ENCODE results near the gene GPR162.
"Not testable (repeated sequence)": the region's sequence is repeated elsewhere in the genome, so short reads cannot be mapped to it uniquely, and the experiment has no call there.

GPR162 gene

DNA sequence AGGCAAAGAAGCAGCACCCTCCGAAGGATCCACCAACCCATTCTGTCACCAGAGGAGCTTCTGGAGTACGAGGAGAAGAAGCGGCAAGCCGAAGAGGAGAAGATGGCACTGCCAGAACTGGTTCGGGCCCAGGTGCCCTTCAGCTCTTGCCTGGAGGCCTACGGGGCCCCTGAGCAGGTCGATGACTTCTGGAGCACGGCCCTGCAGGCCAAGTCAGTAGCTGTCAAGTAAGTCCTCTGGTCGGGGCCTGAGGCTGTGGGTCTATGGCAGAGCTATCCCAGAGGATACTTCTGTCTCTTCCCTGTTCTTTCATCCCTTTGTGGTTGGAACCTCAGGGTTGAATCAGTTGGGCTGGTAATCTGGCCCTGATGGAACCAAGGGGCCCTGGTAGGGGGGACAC lies 39.8 kb downstream of the GPR162 start:
- DNase-seq, result no peak

DNA sequence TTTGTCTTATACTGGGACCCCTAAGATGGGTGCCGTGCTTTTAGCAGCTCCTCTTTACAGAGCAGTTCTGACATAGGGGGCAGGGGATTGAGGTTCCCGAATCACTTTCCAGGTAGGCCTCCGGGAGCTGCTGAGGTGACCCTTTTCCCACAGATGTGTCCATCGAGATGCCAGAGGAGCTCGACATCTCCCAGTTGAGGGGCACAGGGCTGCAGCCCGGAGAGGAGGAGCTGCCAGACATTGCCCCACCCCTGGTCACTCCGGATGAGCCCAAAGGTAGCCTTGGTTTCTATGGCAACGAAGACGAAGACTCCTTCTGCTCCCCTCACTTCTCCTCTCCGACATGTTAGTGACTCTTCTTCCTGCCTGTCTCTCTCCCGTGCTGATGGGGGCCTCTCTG lies 41.4 kb downstream of the GPR162 start:
- no peak for DNase-seq

DNA sequence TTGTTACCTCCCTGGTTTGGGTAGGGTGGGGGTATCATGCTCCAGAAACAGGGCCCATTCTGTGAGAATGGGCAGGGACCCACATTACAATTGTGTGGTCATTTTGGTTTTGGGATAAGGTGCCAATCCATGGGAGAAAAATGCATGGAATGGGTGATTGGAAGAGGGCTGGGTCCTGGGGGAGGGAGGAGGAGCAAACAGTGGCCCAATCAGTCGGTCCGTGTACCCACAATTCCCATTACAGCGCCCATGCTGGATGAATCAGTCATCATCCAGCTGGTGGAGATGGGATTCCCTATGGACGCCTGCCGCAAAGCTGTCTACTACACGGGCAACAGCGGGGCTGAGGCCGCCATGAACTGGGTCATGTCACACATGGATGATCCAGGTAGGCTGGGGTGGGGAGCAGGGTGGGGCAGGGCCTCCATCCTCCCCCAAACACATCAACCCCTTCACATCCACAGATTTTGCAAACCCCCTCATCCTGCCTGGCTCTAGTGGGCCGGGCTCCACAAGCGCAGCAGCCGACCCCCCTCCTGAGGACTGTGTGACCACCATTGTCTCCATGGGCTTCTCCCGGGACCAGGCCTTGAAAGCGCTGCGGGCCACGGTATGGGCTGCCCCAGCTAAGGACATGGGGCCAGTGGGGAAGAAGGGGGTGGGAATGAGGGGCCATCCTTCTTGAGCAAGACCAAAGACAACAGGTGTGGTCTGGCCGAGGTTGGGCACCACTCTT lies 42.1 kb downstream of the GPR162 start:
- no peak for DNase-seq

DNA sequence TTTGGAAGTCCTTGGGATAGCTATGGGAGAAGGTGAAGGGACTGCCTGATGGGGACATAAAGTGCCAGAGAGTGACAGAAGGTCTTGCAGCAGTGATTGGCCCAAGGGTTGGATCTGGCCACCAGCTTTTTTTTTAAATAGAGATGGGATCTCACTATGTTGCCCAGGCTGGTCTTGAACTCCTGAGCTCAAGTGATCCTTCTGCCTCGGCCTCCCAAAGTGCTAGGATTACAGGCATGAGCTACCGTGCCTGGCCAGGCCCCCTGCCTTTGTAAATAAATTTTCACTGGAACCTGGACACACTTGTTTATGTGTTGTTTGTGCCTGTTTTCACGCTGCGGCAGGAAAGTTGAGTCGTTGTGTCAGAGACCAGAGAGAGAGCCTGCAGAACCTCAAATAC lies 43.7 kb downstream of the GPR162 start:
- DNase-seq, result not testable (repeated sequence)

DNA sequence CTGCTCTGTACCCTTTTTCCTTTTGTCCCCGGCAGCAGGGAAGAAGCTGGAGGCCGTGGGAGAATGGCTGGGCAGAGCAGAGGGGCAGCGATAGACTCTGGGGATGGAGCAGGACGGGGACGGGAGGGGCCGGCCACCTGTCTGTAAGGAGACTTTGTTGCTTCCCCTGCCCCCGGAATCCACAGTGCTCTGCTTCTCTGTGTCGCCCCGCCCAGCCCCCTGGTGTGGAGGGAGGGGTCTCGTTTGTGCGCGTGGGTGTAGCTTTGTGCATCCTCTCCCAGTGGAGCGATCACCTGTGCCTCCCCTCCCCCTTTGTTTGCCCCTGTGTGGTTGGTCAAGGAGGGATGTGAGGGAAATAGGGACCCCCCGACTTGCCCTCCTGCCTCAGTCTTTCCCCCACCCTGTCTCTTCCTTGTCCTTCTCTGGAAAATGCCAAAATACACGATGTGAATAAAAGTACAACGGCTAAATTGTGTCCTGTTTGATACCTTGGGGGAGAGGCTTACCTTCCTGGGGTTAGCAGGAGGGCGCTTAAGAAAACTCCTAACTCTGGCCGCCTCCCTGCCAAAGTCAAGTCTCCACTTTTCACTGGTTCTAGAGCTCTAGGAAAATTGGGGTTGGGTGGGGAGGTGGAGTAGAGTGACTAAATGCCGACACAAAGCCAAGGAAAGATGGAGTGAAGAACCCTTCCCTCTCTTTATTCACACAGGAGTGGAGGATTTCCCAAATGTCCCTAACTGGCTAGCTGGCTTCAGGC lies 44.7 kb downstream of the GPR162 start:
- DNase-seq, result no peak

DNA sequence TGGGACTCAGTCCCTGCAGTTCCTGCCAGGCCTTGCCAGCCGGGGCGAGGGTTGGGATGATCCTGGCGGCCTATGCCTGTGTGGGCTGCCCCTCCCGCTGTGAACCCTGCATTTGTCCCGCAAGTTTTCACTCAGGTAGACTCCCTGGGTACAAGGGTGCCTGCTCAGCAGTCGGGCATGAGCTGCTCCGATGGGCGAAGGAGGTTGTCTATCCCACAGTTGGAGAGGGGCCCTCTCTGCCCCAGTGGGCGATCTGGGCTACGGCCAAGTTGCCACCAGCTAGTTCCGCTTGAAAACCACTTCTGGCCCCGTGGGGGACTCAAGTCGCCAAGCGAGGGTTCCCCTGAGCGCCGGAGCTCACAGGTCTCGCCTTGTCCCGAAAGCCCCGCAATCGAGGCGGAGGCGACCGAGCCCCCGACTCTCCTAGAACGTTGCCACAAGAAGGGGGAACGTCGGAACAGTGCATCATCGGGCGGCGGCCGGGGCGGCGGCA lies 45.3 kb downstream of the GPR162 start:
- DNase-seq, result no peak

DNA sequence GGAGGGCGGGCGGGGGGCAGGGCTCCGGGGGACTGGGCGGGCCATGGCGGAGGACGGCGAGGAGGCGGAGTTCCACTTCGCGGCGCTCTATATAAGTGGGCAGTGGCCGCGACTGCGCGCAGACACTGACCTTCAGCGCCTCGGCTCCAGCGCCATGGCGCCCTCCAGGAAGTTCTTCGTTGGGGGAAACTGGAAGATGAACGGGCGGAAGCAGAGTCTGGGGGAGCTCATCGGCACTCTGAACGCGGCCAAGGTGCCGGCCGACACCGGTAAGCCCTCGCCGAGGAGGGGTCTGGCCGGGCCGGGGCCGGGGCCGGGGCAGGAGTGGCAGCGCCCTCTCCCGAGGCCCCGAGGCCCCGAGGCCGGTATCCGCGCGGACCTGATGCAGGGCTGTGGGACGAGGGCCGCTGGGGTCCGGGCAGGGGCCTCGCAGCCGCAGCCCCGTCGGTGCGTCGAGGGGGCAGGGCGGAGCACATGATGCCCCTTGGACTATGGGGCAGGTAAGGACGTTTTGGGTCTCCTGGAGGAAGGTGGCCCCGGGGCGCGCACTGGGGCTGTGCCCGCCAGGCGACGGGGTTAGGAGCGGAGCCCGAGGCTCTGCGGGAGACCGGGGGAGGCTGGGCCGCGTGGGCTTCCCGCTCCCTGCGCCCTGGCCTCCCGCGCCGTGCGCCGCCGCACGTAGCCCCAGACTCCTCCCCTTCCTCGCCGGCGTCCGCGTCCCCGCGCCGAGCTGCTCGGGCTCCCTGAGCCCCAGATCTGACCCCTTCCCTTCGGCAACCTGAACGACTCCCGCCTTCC lies 46.0 kb downstream of the GPR162 start, which contains the start of gene TPI1:
TSS of gene TPI1 (plus strand) at position 119 of the 798 bp plus-strand sequence. CDS start at position 155, 36 bp downstream.
- DNase-seq, result peak; percentile 92

DNA sequence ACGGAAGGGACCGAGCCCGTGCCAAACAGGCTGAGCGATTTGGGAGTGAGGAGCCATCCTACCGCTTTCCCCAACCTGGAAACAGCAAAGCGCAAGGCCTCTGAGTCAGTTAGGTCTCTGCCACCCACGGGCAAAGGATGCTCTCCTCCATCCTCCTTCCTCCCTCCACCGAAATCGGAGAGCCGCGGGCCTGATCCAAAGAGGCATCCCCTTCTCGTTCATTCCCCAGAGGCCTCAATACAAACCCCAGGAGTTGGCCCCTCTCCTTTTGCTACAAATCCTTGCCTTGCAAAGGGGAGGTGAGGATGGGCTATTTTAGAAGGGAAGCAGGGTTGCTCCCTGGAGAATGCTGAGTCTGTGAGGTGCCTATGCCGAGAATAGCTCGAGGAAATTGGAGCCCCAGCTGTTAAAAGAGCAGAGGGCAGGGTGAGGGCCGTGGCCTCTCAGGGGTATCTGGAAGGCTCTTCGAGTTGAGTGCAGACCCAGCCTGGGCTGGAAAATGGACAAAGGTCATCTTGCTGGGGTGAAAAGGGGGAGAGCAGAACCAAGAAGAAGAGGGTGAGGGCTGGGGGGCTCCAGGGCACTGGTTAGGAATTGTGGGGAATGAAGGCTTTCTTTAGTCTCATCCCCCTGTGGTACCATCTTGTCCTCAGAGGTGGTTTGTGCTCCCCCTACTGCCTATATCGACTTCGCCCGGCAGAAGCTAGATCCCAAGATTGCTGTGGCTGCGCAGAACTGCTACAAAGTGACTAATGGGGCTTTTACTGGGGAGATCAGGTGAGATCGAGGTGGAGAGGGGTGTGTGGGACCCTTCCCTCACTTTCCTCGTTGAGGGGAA lies 46.8 kb downstream of the GPR162 start:
- DNase-seq, result no peak

DNA sequence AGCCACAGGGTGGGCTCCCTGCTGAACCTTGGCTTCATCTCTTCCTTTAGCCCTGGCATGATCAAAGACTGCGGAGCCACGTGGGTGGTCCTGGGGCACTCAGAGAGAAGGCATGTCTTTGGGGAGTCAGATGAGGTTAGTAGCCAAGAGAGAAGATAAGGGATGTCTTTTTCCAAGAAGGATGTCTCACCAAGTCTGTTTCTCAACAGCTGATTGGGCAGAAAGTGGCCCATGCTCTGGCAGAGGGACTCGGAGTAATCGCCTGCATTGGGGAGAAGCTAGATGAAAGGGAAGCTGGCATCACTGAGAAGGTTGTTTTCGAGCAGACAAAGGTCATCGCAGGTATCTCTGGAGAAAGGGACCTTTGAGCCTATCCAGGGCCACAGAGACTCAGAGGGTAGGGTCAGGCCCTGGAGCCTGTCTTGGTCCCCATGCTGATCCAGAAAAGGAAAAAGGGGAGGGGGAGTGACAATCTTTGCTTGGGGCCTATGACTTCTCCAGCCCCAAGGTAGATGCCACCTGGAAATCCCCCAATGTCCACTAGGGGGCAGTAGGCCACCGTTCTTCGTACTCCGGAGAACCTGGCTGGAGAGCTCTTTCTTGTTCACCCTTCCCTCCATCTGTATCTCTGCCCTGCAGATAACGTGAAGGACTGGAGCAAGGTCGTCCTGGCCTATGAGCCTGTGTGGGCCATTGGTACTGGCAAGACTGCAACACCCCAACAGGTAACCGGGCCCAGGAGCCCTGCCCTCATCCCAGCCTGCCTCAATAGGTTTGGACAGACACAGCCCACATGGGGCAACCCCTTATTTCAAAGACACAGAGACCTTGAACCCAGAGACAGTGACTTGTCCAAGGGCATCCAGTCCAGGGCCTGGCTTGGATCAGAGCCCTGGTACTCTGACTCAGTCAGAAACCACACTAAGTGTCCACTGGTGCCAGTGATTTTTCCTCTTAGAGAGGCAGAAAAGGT lies 47.7 kb downstream of the GPR162 start:
- peak; percentile 79 for DNase-seq

DNA sequence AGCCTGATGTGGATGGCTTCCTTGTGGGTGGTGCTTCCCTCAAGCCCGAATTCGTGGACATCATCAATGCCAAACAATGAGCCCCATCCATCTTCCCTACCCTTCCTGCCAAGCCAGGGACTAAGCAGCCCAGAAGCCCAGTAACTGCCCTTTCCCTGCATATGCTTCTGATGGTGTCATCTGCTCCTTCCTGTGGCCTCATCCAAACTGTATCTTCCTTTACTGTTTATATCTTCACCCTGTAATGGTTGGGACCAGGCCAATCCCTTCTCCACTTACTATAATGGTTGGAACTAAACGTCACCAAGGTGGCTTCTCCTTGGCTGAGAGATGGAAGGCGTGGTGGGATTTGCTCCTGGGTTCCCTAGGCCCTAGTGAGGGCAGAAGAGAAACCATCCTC lies 48.7 kb downstream of the GPR162 start:
- not testable (repeated sequence) for DNase-seq

DNA sequence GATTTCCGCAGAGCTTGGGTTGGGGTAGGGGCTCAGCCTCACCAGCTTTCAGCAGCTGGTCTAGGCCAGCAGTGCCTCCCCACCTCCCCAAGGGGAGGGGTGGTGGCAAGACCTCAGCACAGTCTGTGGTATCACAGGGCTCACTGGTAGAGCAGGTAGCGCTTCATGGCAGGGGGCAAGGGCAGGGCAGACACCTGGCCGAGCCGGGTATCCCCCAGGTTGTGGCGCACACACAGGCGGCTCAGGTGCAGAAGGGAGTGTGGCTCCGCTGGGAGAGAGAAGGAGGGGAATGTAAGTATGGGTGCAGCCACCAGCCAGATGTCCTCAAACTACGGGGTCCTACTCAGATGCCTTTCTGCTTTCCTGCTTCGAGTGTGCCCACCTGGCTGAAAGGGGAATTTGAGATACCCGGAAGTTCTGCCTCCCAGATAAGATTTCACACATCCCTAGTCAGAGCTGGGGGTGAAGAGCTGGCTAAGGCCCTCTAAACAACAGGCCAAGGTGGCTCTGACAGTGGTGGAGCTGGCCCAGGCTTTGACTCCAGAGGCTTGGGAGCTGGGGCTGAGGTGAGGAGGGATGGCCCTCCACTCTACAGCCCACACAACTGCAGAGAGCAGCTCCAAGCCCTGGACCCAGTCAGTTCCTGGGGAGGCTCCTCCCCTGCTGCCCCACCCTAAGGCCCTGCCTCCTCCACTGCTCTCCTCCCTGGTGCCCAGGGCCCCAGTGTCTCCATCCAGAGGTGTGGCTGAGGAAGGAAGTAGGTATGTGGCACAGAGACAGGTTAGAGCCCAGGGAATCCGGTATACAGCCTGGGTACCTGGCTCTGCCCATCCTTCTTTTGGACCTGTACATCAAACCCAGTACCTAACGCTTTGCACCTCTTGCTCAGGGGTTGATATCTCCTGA lies 49.7 kb downstream of the GPR162 start:
- no peak for DNase-seq

DNA sequence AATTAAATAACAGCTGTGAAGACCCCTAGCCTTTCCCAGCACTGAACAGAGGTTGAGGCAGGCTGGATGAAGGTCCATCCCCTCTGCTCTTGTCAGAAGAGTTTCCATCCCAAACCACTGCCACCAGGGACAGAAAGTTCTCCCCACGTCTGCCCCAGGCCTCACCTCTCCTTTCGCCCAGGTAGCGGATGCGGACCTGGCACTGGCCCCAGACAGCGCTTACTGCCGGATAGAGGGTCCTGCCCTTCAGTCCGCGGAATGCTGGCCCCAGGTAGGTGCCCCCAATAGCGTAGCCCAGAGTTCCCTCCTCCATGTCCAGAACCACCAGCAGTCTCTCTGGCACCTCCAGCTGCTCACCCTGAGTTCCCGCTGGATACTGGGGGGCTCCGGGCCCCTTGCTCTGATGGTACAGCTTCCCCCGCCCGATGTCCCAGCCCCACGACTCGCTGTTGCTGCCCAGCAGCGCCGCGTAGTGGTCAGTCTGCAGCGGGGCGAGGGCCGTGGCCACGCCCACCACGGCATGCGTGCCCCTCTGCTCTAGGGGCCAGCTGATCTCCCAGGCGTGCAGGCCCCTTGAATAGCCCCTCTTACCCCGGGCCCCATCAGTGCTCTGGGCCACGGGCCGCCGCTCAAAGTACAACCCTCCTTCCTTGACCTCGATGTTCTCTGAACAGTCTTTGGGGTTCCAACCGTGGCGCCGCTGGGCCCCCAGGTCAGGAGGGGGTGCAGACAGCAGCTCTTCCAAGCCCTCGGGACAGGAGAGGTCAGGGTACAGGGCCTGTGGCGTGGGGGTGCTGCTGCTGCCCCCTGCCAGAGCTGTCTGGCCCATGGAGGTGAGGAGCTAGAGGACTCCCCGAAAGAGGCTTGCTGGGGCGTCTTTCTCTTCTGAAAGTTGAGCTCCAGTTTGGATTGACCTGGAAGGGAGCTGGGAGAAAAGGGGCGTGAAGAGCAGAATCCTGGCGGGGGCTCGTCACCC lies 50.7 kb downstream of the GPR162 start:
- DNase-seq, result peak; percentile 87

DNA sequence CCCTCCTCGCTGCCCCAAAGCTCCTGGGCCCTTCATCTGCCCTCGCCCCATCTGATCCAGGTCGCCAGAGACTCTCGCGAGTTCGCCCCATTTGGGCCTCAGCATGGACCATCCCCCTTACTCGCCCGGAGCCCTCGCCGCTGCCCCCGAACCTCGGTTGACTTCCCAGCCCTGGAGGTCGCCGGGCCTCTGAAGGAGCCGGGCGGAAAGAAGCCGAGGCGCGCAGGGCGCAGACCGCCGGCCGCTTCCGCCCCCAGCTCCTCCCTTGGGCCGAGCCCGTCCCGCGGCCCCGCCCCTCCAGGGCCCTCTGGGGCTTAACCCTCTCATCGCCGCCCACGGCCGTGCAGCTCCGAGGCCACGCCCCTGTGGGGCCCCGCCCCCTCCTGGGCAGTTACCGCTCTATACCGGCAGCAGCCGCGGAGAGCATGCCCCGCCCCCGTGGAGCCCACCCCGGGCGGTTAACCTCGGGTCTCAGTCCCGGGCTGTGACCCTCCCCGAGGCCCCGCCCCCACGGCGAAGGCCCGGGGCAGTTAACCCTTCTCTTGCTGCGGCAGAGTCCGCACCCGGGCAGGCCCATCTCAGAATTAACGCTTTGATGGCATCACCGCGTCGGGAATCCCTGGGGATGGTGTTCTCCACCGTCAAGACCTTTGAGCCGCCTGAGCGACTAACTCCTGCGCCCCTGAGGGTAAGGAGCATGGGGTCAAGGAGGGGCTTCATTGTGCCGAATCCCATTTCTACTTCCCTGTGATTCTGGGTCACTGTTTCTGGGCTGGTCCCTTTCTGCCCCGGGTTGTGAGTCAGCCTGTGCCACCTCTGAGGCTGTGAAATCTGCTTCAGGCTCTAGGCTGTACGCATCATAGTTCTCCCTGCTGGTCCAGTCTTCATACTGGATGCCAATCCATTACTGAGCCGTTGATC lies 51.7 kb downstream of the GPR162 start, which contains the start of gene SPSB2:
TSS of gene SPSB2 (minus strand) at position 210 of the 921 bp plus-strand sequence. CDS start 402 bp downstream, outside the sequence.
- DNase-seq, result peak; percentile 99

DNA sequence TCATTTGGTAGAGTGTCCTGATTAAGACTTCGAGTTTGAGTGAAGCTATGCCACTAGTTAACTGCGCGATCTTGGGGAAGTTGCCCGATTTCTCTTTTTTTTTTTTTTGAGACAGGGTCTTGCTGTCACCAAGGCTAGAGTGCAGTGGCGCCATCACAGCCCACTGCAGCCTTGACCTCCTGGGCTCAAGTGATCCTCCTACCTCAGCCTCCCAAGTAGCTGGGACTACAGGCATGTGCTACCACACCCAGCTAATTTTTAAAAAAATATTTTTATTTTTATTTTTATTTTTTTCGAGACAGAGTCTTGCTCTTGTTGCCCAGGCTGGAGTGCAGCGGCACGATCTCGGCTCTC lies 52.4 kb downstream of the GPR162 start:
- DNase-seq, result not testable (repeated sequence)

Measured in suppressor macrophage treated with lipopolysaccharide for 4 hours (primary cell).